Measurements from ENCODE around the gene SRRD. TPM values are rescaled to one million over a fixed set of nuclear protein-coding genes. Genes with fewer than 3 reads are reported as not detected.

The SRRD gene
- total RNA-seq, 1 experiment from 2014 or later = 25.6 TPM

DNA sequence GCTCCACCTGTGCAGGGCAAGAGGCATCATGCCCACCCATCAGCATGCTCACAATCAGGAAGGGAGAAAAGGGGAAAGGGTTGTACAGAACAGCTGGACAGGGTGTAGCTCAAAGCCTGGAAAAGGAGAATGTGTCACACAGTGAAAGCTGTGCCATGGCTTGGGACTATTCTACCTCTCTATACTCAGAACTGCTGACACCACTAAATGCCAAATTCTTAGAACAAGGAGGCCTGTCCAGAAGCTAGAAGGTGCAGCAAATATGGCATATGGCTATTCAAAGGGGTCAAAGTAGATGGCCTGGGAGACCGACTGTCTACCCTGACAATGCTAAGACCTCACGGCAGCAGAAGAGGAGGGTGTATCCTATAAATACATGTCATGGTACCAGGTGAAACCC is 12.9 kb upstream of the SRRD start:
- Mint-ChIP-seq H3K27ac (ENCODE audit: unreplicated experiment) (peak overlapping the region; percentile 71), H3K4me3 (ENCODE audit: low read depth, unreplicated experiment) (no peak overlapping the region), H3K4me1 (ENCODE audit: low read depth, unreplicated experiment) (peaks cover 46% of the 10 kb centered on the region), H3K36me3 (ENCODE audit: insufficient read depth, unreplicated experiment) (peaks cover 63% of the 10 kb centered on the region), H3K27me3 (ENCODE audit: unreplicated experiment) (no peaks in the 10 kb centered on the region), H3K9me3 (ENCODE audit: low read depth, unreplicated experiment) (no peaks in the 10 kb centered on the region)
- CTCF ChIA-PET = interaction anchor here (1.6 to 1.9 kb wide), 2 partner anchors 9 to 13 kb away, joined by 7 to 11 read pairs; partner anchors contain the start of genes HPS4 and SRRD
- BruUV-seq (replicated peaks) = no TSS peak
- no peak for DNase-seq
- TF ChIP-seq, protein P1, sequence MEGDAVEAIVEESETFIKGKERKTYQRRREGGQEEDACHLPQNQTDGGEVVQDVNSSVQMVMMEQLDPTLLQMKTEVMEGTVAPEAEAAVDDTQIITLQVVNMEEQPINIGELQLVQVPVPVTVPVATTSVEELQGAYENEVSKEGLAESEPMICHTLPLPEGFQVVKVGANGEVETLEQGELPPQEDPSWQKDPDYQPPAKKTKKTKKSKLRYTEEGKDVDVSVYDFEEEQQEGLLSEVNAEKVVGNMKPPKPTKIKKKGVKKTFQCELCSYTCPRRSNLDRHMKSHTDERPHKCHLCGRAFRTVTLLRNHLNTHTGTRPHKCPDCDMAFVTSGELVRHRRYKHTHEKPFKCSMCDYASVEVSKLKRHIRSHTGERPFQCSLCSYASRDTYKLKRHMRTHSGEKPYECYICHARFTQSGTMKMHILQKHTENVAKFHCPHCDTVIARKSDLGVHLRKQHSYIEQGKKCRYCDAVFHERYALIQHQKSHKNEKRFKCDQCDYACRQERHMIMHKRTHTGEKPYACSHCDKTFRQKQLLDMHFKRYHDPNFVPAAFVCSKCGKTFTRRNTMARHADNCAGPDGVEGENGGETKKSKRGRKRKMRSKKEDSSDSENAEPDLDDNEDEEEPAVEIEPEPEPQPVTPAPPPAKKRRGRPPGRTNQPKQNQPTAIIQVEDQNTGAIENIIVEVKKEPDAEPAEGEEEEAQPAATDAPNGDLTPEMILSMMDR (IDR thresholded peaks at IDR 0.05; ENCODE audit: unreplicated experiment) = no peak
- intact Hi-C loops (cut with micrococcal nuclease; ENCODE audit: unreplicated experiment) = no loop called here

DNA sequence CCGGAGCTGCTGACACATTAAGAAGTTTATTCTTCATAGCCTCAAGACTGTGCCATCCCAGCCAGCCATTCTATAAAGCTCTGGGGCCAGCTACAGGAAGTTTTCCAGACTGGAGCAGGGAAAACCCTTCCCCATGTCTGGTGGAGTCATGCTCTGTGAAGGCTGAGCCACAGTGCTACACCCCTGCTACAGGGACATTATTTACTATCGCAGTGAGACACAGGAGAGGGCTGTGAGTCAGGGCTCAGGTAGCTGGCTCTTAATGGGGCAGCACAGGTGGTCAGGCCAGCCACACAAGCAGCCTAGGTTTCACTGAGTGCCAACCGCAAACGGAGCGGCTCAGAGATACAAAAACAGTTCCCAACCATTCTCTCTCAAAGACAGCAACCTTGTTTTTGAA is 12.2 kb upstream of the SRRD start:
- Mint-ChIP-seq H3K27me3 (ENCODE audit: unreplicated experiment) (no peaks in the 10 kb centered on the region), H3K27ac (ENCODE audit: unreplicated experiment) (peak overlapping the region; percentile 71), H3K4me1 (ENCODE audit: low read depth, unreplicated experiment) (peaks cover 46% of the 10 kb centered on the region), H3K9me3 (ENCODE audit: low read depth, unreplicated experiment) (no peaks in the 10 kb centered on the region), H3K36me3 (ENCODE audit: insufficient read depth, unreplicated experiment) (peaks cover 62% of the 10 kb centered on the region), H3K4me3 (ENCODE audit: low read depth, unreplicated experiment) (peak overlapping the region; percentile 39)
- intact Hi-C loops (cut with micrococcal nuclease; ENCODE audit: unreplicated experiment) = no loop called here
- peak; percentile 85 for DNase-seq
- CTCF ChIA-PET = interaction anchor here (0.5 to 1.9 kb wide), 4 partner anchors 10 to 299 kb away, joined by 3 to 11 read pairs (median 6); partner anchors contain the start of genes HPS4 and SRRD
- BruUV-seq (replicated peaks) = no TSS peak
- TF ChIP-seq, protein P1 (IDR thresholded peaks at IDR 0.05; ENCODE audit: unreplicated experiment) = no peak

DNA sequence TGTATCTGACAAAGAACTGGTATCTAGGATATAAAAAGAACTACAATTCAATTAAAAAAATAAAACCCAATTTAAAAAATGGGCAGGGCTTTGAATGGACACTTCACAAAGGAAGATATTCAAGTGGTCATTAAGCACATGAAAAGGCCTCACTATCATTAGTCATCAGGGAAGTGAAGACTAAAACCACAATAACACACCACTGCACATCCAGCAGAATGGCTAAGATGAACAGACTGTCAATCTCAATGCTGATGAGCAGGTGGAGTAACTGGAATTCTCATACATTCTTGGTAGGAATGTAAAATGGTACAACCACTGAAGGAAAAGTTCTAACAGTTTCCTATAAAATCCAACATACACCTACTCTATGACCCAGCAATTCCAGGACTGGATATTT is 9.0 kb upstream of the SRRD start:
- TF ChIP-seq, protein P1 (IDR thresholded peaks at IDR 0.05; ENCODE audit: unreplicated experiment) = no peak
- Mint-ChIP-seq H3K27me3 (ENCODE audit: unreplicated experiment) (no peaks in the 10 kb centered on the region), H3K36me3 (ENCODE audit: insufficient read depth, unreplicated experiment) (peaks cover 48% of the 10 kb centered on the region), H3K27ac (ENCODE audit: unreplicated experiment) (no peak overlapping the region), H3K9me3 (ENCODE audit: low read depth, unreplicated experiment) (no peaks in the 10 kb centered on the region), H3K4me1 (ENCODE audit: low read depth, unreplicated experiment) (peaks cover 59% of the 10 kb centered on the region), H3K4me3 (ENCODE audit: low read depth, unreplicated experiment) (no peak overlapping the region)
- BruUV-seq (replicated peaks) = no TSS peak
- no peak for DNase-seq
- intact Hi-C loops (cut with micrococcal nuclease; ENCODE audit: unreplicated experiment) = no loop called here
- CTCF ChIA-PET = no interaction called here

DNA sequence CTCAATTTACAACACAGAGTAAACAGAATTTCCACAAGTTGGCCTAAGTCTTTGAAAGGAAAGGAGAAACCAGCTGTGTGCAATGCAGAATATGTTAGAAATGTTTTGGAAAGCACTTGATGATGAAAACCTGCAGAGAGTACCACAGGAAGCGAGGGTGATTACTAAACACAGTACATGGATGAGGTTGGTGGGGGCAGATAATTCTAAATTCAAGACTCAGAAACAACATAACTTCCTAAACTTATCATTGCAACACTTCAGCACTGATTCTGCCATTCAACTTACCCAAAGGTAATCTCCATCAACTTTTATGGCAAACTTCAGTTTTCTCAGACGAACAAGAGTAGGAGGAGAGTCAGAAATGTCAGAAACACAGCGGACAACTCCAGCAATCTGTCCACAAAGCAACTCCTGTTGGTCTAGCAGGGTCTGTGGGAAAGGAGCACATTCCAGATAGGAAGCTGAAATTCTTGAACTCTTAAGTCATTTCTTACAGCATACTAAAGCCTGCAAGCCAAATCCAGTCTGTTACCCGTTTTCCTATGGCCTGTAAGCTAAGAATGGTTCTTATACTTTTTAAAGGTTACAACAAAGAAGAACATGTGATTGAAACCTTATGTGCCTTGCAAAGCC is 6.9 kb upstream of the SRRD start:
- H3K4me1 Mint-ChIP-seq (ENCODE audit: low read depth, unreplicated experiment) = peaks cover 60% of the 10 kb centered on the region
- intact Hi-C loops (cut with micrococcal nuclease; ENCODE audit: unreplicated experiment) = no loop called here
- H3K36me3 Mint-ChIP-seq (ENCODE audit: insufficient read depth, unreplicated experiment) = peaks cover 48% of the 10 kb centered on the region

More for the DNA sequence above, 6.9 kb upstream of the SRRD start:
- Mint-ChIP-seq H3K27me3 (ENCODE audit: unreplicated experiment) (no peaks in the 10 kb centered on the region), H3K27ac (ENCODE audit: unreplicated experiment) (peak overlapping the region; percentile 41), H3K9me3 (ENCODE audit: low read depth, unreplicated experiment) (no peaks in the 10 kb centered on the region), H3K4me3 (ENCODE audit: low read depth, unreplicated experiment) (no peak overlapping the region)
- no peak for DNase-seq
- CTCF ChIA-PET = no interaction called here
- BruUV-seq (replicated peaks) = no TSS peak
- TF ChIP-seq, protein P1 (IDR thresholded peaks at IDR 0.05; ENCODE audit: unreplicated experiment) = no peak
